DND-41 (cell line): ENCODE measurements around the gene ARF3.

ENCODE experiments used
- ATAC-seq: fragments of 200-7000 bp; cut with Tn5 transposase; 3 replicates; pipeline ENCODE4 v1.9.1; 2021; ENCODE audit warnings: low read depth; ENCODE audit not compliant: insufficient read depth
- DNase-seq: peaks from one replicate; pipeline ENCODE4 v3.0.0-alpha.2; 2020
- H2AFZ ChIP-seq: 2 replicates; pipeline ENCODE4 v1.6.0; 2012; ENCODE audit warnings: low read depth, low read length
- H3K27ac ChIP-seq: 2 replicates; pipeline ENCODE4 v1.5.1; 2012; ENCODE audit warnings: low read length, inconsistent platforms
- H3K27me3 ChIP-seq: fragments of 200-600 bp; sonication (generic); 2 replicates; pipeline ENCODE4 v1.6.0; 2012; ENCODE audit warnings: low read length, mild to moderate bottlenecking, inconsistent platforms; ENCODE audit not compliant: insufficient read depth, poor library complexity
- H3K36me3 ChIP-seq: 2 replicates; pipeline ENCODE4 v1.5.1; 2012; ENCODE audit warnings: low read length, inconsistent platforms; ENCODE audit not compliant: insufficient read depth
- H3K4me1 ChIP-seq: 2 replicates; pipeline ENCODE4 v1.5.1; 2012; ENCODE audit warnings: mild to moderate bottlenecking, low read length; ENCODE audit not compliant: insufficient read depth
- H3K4me2 ChIP-seq: 2 replicates; pipeline ENCODE4 v1.6.0; 2012; ENCODE audit warnings: mild to moderate bottlenecking, moderate library complexity, low read length, inconsistent platforms; ENCODE audit not compliant: insufficient read depth
- H3K4me3 ChIP-seq, 2 experiments: fragments of 200-600 bp in 1 of 2; shearing (Covaris generic) in 1 of 2; 2 replicates each; pipeline ENCODE4 v1.5.1; 2012 to 2016; ENCODE audit warnings: inconsistent platforms in 2 of 2, low read length in 2 of 2, mild to moderate bottlenecking in 2 of 2, low read depth in 1 of 2, moderate library complexity in 1 of 2
- H3K79me2 ChIP-seq: 2 replicates; pipeline ENCODE4 v1.6.0; 2012; ENCODE audit warnings: low read length, inconsistent platforms; ENCODE audit not compliant: insufficient read depth
- H3K9ac ChIP-seq: 2 replicates; pipeline ENCODE4 v1.6.0; 2012; ENCODE audit warnings: low read depth, mild to moderate bottlenecking, inconsistent platforms, low read length, moderate library complexity
- H3K9me3 ChIP-seq: 2 replicates; pipeline ENCODE4 v1.5.1; 2012; ENCODE audit warnings: low read length, moderate library complexity, mild to moderate bottlenecking, inconsistent platforms; ENCODE audit not compliant: insufficient read depth, severe bottlenecking
- H4K20me1 ChIP-seq: 2 replicates; pipeline ENCODE4 v1.6.0; 2012; ENCODE audit warnings: low read length; ENCODE audit not compliant: insufficient read depth
- CTCF ChIP-seq: IDR thresholded peaks from 2 replicates; pipeline ENCODE4 v1.5.1; 2012; ENCODE audit warnings: borderline replicate concordance, low read length, moderate library complexity, mild to moderate bottlenecking; ENCODE audit not compliant: poor library complexity, severe bottlenecking; ENCODE audit errors: extremely low read depth
- EZH2 ChIP-seq: IDR thresholded peaks from 3 replicates; pipeline ENCODE4 v1.6.1; 2012; ENCODE audit warnings: borderline replicate concordance, low read depth, mild to moderate bottlenecking, moderate library complexity, low read length, inconsistent platforms; ENCODE audit not compliant: severe bottlenecking

Gene ARF3

DNA sequence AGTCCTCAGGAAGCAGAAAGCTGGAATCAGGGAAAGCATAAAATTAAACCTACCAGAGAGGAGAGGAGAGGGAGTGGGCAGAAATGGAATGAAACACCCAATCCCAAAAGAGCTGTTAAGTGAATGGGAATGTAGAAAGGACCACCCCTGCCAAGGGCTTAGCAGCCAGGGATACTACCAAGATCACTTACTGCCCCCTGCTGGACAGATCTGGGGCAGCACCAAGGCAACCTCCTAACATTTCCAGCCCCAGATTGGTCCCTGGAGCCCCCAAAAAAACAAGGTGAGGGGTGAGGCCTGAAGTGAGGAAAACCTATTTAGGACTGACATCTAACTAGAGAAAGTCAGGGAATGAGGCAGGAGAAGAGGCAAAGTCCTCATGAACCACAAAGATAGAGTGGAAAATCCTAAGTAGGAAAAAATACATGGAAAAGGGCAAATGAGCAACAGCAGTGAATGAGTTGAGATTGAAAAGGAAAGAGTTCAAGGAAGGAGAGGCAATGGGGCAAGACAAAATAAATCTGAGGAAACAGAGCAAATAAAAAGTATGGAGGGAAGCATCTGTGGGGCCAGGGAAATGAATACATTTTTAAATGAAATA is 20.8 kb downstream of the ARF3 start:
- peak; percentile 86 for ATAC-seq
- peaks cover 92% of the 10 kb centered on the region for H3K36me3 ChIP-seq

DNA sequence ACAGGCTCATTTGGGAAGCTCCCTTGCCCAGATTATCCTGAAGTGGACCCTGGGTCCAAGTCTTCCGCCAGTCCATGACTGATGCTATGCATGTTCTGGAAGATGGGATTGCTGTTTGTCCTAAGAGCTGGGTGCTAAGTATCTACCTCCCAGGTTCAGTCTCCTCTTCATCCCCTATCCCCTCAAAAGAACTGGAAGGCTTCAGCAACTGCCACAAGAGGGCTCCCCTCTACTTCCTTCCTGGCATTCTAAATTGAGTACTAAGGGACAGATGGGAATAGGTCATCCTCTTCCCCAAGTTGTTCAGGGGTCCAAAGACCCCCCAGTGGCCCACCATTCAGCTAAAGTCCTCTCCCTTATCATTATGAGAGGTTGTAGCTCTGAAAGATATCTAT is 23.0 kb downstream of the ARF3 start:
- no peak for TF ChIP-seq EZH2
- TF ChIP-seq CTCF: peak; percentile 58
- Histone ChIP-seq H3K79me2 (0 out of 2 replicates have a peak, but pooled peaks cover 6% of the 10 kb centered on the region), H3K4me1 (peaks cover 5% of the 10 kb centered on the region; the same call in 1 of the 2 replicates), H3K4me3 (no peak overlapping the region), H4K20me1 (peaks cover 32% of the 10 kb centered on the region; the same call in 1 of the 2 replicates), H3K36me3 (peaks cover 83% of the 10 kb centered on the region), H3K9ac (no peak overlapping the region), H3K4me2 (no peak overlapping the region), H2AFZ (no peak overlapping the region), H3K27ac (no peak overlapping the region), H3K27me3 (no peaks in the 10 kb centered on the region), H3K9me3 (no peaks in the 10 kb centered on the region)
- peak; percentile 21 for DNase-seq
- no peak for ATAC-seq

More for the DNA sequence above, 20.8 kb downstream of the ARF3 start:
- no peak overlapping the region for H3K9ac ChIP-seq
- peak; percentile 77 for DNase-seq
- peaks cover 9% of the 10 kb centered on the region for H3K79me2 ChIP-seq
- no peaks in the 10 kb centered on the region for H3K27me3 ChIP-seq
- H3K27ac ChIP-seq: no peak overlapping the region
- TF ChIP-seq EZH2: no peak
- TF ChIP-seq CTCF: peak; percentile 95
- no peak overlapping the region for H3K4me2 ChIP-seq
- H3K4me3 ChIP-seq: no peak overlapping the region
- H3K9me3 ChIP-seq: no peaks in the 10 kb centered on the region
- no peak overlapping the region for H2AFZ ChIP-seq
- peaks cover 47% of the 10 kb centered on the region for H4K20me1 ChIP-seq
- H3K4me1 ChIP-seq: peaks cover 5% of the 10 kb centered on the region; the same call in 1 of the 2 replicates

DNA sequence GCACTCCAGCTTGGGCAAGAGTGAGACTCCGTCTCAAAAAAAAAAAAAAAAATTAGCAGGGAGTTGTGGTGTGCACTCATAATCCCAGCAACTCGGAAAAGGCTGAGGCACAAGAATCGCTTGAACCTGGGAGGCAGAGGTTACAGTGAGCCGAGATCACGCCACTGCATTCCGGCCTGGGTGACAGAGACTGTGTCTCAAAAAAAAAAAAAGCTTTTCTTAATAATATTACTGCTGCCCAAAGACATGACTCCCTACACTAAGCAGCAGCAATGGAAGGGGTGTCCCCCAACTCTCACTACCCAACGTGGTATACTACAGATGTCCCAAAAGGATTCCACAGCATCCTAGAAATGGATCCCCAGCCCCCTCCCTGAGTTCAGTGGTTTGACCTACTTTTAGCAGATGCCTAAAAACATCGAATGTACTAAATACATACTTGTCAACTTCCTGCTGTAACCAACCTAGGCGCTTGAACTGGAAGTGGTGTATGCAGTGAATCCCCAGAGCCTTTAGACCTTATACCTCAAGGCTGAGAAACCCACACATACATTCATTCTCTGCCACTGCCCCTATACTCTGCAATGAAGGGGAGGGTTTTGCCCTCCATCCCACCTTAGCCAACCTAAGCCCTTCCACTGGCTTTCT is 23.5 kb downstream of the ARF3 start:
- H4K20me1 ChIP-seq: peaks cover 32% of the 10 kb centered on the region; the same call in 1 of the 2 replicates
- ATAC-seq: peak; percentile 46; the same call in 2 of the 3 replicates
- H3K27ac ChIP-seq: no peak overlapping the region

More for the DNA sequence above, 23.5 kb downstream of the ARF3 start:
- Histone ChIP-seq H2AFZ (no peak overlapping the region), H3K79me2 (0 out of 2 replicates have a peak, but pooled peaks cover 6% of the 10 kb centered on the region), H3K27me3 (no peaks in the 10 kb centered on the region), H3K4me2 (no peak overlapping the region), H3K4me3 (no peak overlapping the region), H3K9ac (no peak overlapping the region), H3K9me3 (no peaks in the 10 kb centered on the region), H3K36me3 (peaks cover 82% of the 10 kb centered on the region), H3K4me1 (peaks cover 5% of the 10 kb centered on the region; the same call in 1 of the 2 replicates)
- peak; percentile 17 for DNase-seq
- TF ChIP-seq CTCF: no peak
- no peak for TF ChIP-seq EZH2
